HG03558 (cell line): ENCODE data around the gene SLC18A3.

Experiments
- ATAC-seq: cut with Tn5 transposase; IDR thresholded peaks from one replicate; pipeline ENCODE4 v1.9.1; 2021; ENCODE audit warnings: moderate number of reproducible peaks; ENCODE audit not compliant: unreplicated experiment; ENCODE audit errors: extremely low read depth

Gene SLC18A3

GRCh38 chr10:49610114-49610457, at the start of gene SLC18A3:
Gene SLC18A3, plus strand, starts transcription at chr10:49610310. Its CDS starts 431 bp downstream, at chr10:49610741.
- ATAC-seq: no peak

DNA sequence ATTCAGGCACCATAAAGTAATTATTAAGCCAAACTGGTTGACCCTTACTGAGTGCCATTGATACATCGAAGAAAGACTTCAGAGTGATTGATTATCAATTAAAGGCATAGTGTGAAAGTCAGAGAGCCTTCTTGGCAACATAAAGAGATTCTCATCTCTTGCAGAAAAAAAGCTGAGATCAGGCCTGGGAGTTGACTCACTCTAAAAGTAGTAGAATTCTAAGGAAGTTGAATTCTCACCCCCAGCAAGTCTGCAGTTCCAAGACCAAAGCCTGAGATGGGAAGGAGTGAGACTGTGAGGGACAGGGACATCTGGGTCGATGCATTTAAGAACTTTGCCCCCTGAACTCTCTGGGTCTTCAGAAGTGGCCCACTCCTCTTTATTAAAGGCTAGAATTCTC, 49.6 kb upstream of the SLC18A3 start:
- no peak for ATAC-seq

DNA sequence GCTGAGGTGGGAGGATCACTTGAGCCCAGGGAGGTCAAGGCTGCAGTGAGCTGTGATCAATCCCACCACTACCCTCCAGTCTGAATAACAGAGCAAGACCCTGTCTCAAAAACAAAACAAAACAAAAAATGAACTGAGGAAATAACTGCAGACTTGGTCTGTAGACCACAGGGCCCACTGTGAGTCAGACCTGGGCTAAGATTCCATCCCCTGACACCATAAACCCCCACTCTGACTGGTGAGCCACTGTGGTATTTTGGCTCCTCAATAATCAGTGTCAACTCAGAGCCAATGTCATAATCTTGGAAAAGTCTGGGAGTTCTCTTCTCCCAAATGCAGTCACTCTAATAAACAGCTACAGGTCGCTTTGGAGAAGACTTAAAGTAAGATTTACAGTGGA, 47.2 kb upstream of the SLC18A3 start:
- ATAC-seq: no peak

- no peak for ATAC-seq
Observed at GRCh38 chr10:49564461-49565009, 45.6 kb upstream of the SLC18A3 start.

DNA sequence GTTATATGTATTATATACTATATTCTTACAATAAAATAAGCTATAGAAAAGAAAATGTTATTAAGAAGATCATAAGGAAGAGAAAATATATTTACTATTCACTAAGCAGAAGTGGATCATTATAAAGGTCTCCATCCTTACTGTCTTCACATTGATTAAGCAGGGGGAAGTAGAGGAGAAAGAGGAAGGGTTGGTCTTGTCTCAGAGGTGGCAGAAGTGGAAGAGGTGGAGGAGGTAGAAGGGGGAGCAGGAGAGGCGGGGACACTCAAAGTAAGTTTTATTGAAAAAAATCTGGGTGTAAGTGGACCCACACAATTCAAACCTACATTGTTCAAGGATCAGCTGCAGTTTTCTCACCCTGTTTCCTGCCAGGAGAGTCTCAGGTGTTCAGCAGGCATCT, 42.3 kb upstream of the SLC18A3 start:
- no peak for ATAC-seq

- peak; percentile 68 for ATAC-seq
Observed at GRCh38 chr10:49568235-49568634, 41.9 kb upstream of the SLC18A3 start.

- ATAC-seq: no peak
Observed at GRCh38 chr10:49569031-49569631, 41.0 kb upstream of the SLC18A3 start.

DNA sequence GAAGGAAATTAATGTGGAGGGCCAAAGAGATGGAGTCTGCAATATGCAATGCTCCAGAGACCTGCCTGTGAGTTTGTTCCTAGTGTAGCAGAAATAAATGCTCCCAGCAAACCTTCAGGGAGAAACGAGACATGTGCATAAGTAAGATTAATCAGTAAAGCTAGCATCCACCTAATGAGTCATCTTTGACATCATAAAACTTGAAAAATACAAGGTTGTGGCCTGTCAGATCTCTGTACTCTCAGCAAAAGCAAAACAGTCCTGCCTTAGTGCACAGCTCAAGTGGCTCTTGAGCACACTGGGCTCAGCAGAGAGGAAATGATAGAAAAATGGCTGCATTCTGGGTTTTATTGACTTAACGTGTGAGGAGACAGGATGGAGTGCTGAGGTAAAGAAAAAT, 38.7 kb upstream of the SLC18A3 start:
- no peak for ATAC-seq

DNA sequence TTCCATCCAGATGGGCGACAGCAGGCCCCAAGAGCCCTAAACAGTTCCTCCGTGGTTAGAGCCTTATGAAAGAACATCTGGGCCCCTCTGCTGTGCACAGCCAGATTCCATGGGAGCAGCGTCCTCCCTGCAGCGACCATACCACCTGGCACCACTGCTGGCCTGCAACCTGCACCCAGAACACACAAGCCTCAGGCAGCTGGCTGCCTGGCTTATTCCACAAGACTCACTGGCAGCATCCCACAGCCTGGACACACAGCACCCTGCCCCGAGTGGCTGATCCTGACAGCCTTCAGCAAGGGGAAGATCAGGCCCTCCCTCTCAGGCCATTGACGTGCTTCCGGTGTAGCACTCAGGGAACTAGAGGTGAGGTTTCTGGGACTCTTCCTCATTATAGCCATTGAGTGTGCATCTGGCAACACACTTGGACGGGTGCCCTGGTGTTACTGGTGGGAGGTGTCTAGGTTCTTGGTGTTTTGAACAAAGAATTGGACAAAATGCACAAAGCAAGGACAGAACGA, 37.5 kb upstream of the SLC18A3 start:
- ATAC-seq: no peak

DNA sequence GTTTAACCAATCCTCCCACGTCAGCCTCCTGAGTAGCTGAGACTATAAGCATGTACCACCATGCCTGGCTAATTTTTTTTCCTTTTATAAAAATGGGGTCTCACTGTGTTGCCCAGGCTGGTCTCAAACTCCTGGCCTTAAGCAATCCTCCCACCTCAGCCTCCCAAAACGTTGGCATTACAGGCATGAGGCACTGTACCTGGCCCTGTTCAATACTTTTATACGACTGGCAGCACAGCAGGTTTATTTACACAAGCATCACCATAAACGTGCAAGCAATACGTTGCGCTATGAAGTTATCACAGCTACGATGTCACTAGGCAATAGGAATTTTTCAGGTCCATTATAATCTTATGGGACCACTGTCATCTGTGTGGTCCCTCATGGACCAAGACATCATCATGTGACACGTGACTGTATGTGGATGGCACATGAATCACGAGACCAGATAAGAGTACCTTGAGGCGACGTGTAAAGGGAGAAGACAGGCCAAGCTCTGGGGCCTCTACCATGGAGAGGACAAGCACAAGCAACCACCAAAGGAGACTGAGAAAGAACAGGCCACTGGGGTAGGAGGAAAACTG, 34.5 kb upstream of the SLC18A3 start:
- ATAC-seq: no peak

- ATAC-seq: no peak
Observed at GRCh38 chr10:49577182-49577925, 32.8 kb upstream of the SLC18A3 start.

DNA sequence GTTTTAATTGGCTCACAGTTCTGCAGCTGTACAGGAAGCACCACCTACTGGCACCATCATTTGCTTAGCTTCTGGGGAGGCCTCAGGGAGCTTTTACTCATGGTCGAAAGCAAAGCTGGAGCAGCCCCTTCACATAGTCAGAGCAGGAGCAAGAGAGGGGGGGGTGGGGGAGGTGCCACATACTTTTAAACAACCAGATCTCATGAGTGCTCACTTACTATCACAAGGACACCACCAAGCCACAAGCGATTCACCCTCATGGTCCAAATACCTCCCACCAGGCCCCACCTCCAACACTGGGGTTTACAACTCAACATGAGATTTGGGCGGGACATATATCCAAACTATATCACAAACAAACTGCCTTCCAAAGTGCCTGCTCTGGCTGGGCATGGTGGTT, 31.7 kb upstream of the SLC18A3 start:
- no peak for ATAC-seq

DNA sequence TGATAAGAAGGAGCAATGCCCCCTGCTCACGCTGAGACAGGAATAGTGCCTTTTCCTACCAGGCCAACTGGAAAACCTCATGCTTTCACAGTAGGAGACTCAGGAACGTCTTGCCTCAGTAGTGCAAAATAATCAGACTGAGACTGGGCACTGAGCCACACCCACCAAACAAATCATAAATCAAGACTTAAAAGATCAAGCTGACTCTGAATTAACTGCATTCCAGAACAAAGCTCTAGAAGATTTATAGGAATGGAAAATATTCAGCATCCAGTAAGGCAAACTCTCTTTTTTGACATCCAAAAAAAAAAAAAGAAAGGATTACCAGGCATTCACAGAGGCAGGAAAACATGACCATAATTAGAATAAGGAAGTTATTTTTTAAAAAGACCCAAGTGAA, 30.5 kb upstream of the SLC18A3 start:
- no peak for ATAC-seq

DNA sequence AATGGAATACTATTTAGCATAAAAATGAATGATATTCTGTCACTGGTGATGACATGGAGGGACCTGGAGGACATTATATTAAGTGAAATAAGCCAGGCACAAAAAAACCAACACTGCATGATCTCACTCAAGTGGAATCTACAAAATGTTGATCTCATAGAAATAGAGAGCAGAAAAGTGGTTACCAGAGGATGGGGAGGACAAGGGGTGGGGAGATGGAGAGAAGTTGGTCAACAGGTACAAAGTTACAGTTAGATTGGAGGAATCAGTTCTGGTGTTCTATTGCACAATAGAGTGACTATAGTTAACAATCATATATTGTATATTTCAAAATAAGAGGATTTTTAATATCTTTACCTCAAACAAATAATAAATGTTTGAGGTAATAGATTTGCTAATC, 24.7 kb upstream of the SLC18A3 start:
- ATAC-seq: no peak

DNA sequence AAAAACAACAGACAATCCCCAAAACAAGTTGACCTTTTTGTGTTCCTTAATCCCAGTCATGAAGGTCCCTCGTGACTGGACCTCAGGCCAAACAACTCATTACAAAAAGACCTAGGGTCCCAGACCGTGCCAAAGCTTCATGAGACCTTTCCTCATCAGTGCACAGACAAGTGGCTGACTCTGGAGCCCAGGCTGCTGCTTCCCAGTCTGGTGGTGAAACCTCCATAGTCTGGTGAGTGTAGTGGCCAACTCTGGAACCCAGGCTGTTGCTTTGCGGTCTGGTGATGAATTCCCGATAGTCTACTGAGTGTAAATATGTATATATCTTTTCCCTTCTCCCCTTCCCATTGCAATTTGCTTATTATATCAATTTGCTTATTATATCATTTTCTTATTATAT, 22.1 kb upstream of the SLC18A3 start:
- no peak for ATAC-seq

DNA sequence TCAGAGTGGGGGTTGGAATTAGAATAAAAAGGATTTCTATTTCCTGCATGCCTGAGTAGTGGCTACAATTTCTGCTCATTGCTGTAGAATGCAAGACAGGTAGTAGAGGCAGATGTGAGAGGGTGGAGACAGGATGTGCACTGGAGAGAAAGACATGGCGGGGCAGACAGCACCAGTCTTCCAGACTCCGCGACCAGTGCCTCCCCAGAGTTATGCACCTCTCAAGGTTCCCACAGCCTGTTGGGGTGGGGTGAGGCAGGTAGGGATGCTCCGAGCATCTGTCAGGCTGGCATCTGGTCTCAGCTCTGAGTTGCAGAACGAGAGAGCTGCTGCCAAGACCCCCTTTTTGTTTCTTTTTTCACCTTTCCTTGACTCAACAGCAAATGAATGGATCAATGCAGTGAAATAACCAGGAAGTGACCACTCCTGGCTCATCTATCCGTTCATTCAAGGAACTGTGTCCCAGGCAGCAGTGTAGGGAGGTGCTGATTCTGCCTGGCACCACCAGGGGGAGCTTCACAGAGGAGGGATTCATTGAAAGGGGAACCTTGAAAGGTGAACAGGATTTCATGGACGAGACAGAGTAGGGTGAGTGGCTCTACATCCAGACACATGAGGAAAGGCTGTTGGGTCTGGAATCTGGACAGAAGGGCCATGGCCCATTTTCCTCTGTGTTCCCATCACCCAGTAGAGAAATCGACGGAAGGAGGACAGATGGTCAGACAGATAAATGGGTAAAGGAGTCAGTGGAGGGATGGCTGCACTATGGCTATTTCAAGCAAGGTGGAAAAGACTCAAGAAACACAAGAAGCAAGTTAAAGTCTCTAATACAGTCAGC, 17.2 kb upstream of the SLC18A3 start:
- no peak for ATAC-seq

GRCh38 chr10:49593564-49593875, 16.6 kb upstream of the SLC18A3 start:
- no peak for ATAC-seq

DNA sequence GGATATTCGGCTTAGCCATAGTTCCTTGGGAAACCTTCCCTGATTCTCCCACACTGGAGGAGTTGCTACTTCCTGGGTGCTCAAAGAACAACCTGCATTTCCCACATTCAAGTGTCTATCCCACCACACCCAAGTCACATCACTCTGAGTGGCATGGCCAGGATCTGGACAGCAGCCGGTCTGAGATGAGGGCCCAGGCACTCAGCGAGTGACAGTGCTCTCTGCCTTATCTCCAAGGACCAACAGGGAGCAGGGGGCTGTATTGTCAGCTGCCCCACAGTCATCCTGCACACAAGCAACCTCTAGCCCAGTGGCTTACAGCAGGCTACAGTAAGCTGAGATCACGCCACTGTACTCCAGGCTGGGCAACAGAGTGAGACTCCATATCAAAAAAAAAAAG, 16.1 kb upstream of the SLC18A3 start:
- no peak for ATAC-seq

- no peak for ATAC-seq
Observed at GRCh38 chr10:49594594-49594993, 15.5 kb upstream of the SLC18A3 start.

GRCh38 chr10:49595003-49595712, 15.0 kb upstream of the SLC18A3 start:
- no peak for ATAC-seq
